GM18868 (cell line): ENCODE data around the gene MME.

Experiments used
- ATAC-seq: cut with Tn5 transposase; IDR thresholded peaks from one replicate; pipeline ENCODE4 v1.9.1; 2021; ENCODE audit warnings: mild to moderate bottlenecking, moderate library complexity; ENCODE audit not compliant: unreplicated experiment

MME gene

GRCh38 chr3:155079746-155080487, at the start of gene MME:
Gene MME, plus strand, starts transcription at chr3:155080319. Its CDS starts 3,849 bp downstream, at chr3:155084168.
- no peak for ATAC-seq

- ATAC-seq, result no peak
Observed at GRCh38 chr3:155031186-155031585, 48.9 kb upstream of the MME start.

GRCh38 chr3:155032918-155033317, 47.2 kb upstream of the MME start:
- no peak for ATAC-seq

- ATAC-seq, result no peak
Observed at GRCh38 chr3:155034786-155035185, 45.3 kb upstream of the MME start.

- no peak for ATAC-seq
Observed at GRCh38 chr3:155035553-155035952, 44.6 kb upstream of the MME start.

GRCh38 chr3:155037508-155038202, 42.5 kb upstream of the MME start:
- no peak for ATAC-seq

- ATAC-seq, result no peak
Observed at GRCh38 chr3:155038203-155038554, 41.9 kb upstream of the MME start.

- no peak for ATAC-seq
Observed at GRCh38 chr3:155046935-155047334, 33.2 kb upstream of the MME start.

GRCh38 chr3:155047672-155048071, 32.4 kb upstream of the MME start:
- ATAC-seq, result no peak

- ATAC-seq, result no peak
Observed at GRCh38 chr3:155049959-155050358, 30.2 kb upstream of the MME start.

- no peak for ATAC-seq
Observed at GRCh38 chr3:155052470-155052869, 27.6 kb upstream of the MME start.

- ATAC-seq, result no peak
Observed at GRCh38 chr3:155053756-155054155, 26.4 kb upstream of the MME start.

- no peak for ATAC-seq
Observed at GRCh38 chr3:155064920-155065319, 15.2 kb upstream of the MME start.

GRCh38 chr3:155065537-155065936, 14.6 kb upstream of the MME start:
- no peak for ATAC-seq

GRCh38 chr3:155069729-155070128, 10.4 kb upstream of the MME start:
- ATAC-seq, result no peak

GRCh38 chr3:155070316-155070715, 9.8 kb upstream of the MME start:
- ATAC-seq, result no peak

GRCh38 chr3:155070932-155071387, 9.2 kb upstream of the MME start:
- ATAC-seq, result no peak

- ATAC-seq, result no peak
Observed at GRCh38 chr3:155075200-155075599, 4.9 kb upstream of the MME start.

- ATAC-seq, result no peak
Observed at GRCh38 chr3:155076888-155077287, 3.2 kb upstream of the MME start.

- no peak for ATAC-seq
Observed at GRCh38 chr3:155078711-155079467, 1.2 kb upstream of the MME start.

- ATAC-seq, result no peak
Observed at GRCh38 chr3:155079468-155079745, 712 bp upstream of the MME start.

- no peak for ATAC-seq
Observed at GRCh38 chr3:155080692-155081091, 573 bp downstream of the MME start.
